WI38 (cell line): Measurements from ENCODE around the gene HMCN2.

Experiments used
- H3K4me3 ChIP-seq: 2 replicates; pipeline ENCODE4 v1.5.1; 2011; ENCODE audit warnings: low read depth, mild to moderate bottlenecking, control low read depth, low read length
- CTCF ChIP-seq: IDR thresholded peaks from 2 replicates; pipeline ENCODE4 v1.5.1; 2012; ENCODE audit warnings: low read depth, mild to moderate bottlenecking, control low read depth, low read length

Gene HMCN2

DNA sequence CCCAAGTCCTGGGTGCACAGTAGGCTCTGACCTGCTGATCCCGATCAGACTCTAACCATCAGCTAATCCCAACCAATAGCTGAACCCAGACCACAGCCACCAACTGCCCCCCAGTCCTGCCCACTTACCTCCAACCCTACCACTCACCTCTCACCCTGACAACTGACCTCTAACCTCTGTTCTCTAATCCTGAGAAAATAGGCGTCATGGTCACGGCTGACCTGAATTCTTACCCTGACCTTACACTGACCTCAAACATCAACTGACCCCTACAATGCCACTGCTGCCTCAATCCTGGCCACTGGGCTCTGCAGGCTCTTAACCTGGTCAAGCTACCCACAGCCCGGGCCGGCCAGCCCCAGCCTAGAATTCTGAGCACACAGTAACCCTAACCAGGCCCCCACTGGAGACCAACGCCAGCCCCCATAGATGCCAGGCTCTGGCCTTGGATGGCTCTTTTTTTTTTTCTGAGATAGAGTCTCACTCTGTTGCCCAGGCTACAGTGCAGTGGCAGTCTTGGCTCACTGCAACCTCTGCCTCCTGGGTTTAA, 115.4 kb downstream of the HMCN2 start:
- no peak overlapping the region for H3K4me3 ChIP-seq
- no peak for TF ChIP-seq CTCF

- no peak overlapping the region for H3K4me3 ChIP-seq
- no peak for TF ChIP-seq CTCF
Observed at GRCh38 chr9:130381660-130382059, 116.1 kb downstream of the HMCN2 start.

DNA sequence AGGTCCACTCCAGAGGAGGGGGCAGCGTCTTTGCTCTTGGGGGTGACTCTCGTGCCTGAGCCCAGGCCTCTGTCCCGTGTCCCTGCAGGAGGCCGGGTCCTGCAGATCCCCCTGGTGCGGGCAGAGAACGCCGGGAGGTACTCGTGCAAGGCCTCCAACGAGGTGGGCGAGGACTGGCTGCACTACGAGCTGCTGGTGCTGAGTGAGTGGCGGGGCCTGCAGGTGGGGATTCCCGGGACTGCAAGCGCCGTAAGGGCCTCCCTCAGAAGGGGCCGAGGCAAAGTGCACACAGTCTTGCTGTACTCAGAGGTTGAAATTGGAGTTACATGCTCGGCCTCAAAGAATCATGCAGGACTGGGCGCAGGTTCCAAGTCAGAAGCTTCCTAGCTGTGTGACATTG, 116.5 kb downstream of the HMCN2 start:
- no peak for TF ChIP-seq CTCF
- H3K4me3 ChIP-seq: no peak overlapping the region

DNA sequence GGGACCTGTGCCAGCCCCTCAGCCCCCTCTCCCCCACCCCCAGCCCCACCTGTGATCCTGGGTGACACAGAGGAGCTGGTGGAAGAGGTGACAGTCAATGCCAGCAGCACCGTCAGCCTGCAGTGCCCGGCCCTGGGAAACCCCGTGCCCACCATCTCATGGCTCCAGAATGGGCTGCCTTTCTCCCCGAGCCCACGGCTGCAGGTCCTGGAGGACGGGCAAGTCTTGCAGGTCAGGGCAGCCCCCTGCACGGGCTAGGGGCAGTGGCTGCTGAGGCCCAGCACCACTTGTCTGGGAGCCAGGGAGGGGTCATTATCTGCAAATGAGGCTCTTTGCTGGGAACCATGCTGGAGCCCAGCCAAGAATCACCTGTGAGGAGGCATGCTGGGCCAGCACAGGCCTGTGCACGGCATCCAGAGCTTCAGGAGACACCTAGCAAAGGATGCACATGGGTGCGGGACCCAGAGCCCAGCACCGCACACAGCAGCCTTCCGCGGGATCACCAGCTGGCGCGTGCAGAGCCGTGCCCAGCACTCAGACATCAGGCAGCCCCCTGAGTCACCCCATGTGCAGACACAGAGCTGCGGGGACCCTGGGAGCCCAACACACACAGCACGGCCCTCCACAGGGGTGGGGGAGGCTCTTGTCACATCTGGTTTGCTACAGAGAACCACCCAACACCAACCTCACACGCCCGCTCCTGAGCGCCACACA, 117.2 kb downstream of the HMCN2 start:
- H3K4me3 ChIP-seq: no peak overlapping the region
- no peak for TF ChIP-seq CTCF

GRCh38 chr9:130383350-130383715, 117.8 kb downstream of the HMCN2 start:
- H3K4me3 ChIP-seq: no peak overlapping the region
- no peak for TF ChIP-seq CTCF

GRCh38 chr9:130383979-130384676, 118.6 kb downstream of the HMCN2 start:
- H3K4me3 ChIP-seq: no peak overlapping the region
- no peak for TF ChIP-seq CTCF

DNA sequence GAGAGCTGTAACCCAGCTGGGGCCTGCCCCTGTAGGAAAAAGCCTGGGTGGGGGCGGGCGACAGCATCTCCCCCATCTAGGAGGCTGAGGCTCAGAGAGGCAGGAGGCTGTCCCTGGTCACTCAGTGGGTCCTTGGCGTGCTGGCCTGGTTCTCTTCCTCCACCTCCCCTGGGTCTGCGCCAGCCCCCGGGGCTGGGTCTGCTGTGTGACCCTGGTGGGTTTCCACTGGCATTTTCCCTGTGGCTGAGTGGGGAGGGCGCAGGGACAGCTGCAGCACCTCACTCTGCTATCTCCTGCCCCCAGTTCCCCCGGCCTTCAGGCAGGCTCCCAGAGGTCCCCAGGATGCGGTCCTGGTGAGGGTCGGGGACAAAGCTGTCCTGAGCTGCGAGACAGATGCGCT, 119.7 kb downstream of the HMCN2 start:
- no peak overlapping the region for H3K4me3 ChIP-seq
- TF ChIP-seq CTCF: no peak
